ENCODE results near the gene HS6ST2.
"Not testable (repeated sequence)": the region's sequence is repeated elsewhere in the genome, so short reads cannot be mapped to it uniquely, and the experiment has no call there.

HS6ST2 gene

GRCh38 chrX:132958091-132958703, at the start of gene HS6ST2:
HS6ST2 (minus strand) TSS chrX:132958629.
- DNase-seq = peak in 1 of 2 donors; percentile 9

GRCh38 chrX:133007458-133007857, 49.0 kb upstream of the HS6ST2 start:
- no peak for DNase-seq

GRCh38 chrX:133005616-133006015, 47.2 kb upstream of the HS6ST2 start:
- DNase-seq = no peak

- DNase-seq = no peak
Observed at GRCh38 chrX:133005042-133005441, 46.6 kb upstream of the HS6ST2 start.

GRCh38 chrX:132999209-132999608, 40.8 kb upstream of the HS6ST2 start:
- DNase-seq = no peak

- no peak for DNase-seq
Observed at GRCh38 chrX:132990835-132991234, 32.4 kb upstream of the HS6ST2 start.

GRCh38 chrX:132986556-132986955, 28.1 kb upstream of the HS6ST2 start:
- DNase-seq = no peak

GRCh38 chrX:132984058-132984650, 25.7 kb upstream of the HS6ST2 start:
- DNase-seq = no peak

- DNase-seq = no peak
Observed at GRCh38 chrX:132983496-132983895, 25.1 kb upstream of the HS6ST2 start.

GRCh38 chrX:132980035-132980434, 21.6 kb upstream of the HS6ST2 start:
- not testable (repeated sequence) for DNase-seq

- no peak for DNase-seq
Observed at GRCh38 chrX:132968296-132968949, 10.0 kb upstream of the HS6ST2 start.

GRCh38 chrX:132967049-132967448, 8.6 kb upstream of the HS6ST2 start:
- no peak for DNase-seq

- no peak for DNase-seq
Observed at GRCh38 chrX:132965461-132965860, 7.0 kb upstream of the HS6ST2 start.

- no peak for DNase-seq
Observed at GRCh38 chrX:132961511-132961910, 3.1 kb upstream of the HS6ST2 start.

GRCh38 chrX:132957211-132958090, 978 bp downstream of the HS6ST2 start:
- DNase-seq = no peak

GRCh38 chrX:132956421-132957210, 1.8 kb downstream of the HS6ST2 start:
- peak in 1 of 2 donors; percentile 12 for DNase-seq

GRCh38 chrX:132955690-132956089, 2.7 kb downstream of the HS6ST2 start:
- no peak for DNase-seq

GRCh38 chrX:132954323-132954722, 4.1 kb downstream of the HS6ST2 start:
- DNase-seq = no peak

- no peak for DNase-seq
Observed at GRCh38 chrX:132953354-132953753, 5.1 kb downstream of the HS6ST2 start.

GRCh38 chrX:132948648-132949260, 9.7 kb downstream of the HS6ST2 start:
- no peak for DNase-seq

GRCh38 chrX:132945055-132945599, 13.3 kb downstream of the HS6ST2 start:
- not testable (repeated sequence) for DNase-seq

All from stimulated activated CD4-positive, alpha-beta T cell treated with anti-CD3 and anti-CD28 coated beads, Interleukin-2, amount 100 ng/mL, for 24 hours (primary cell).